Activated CD4-positive, alpha-beta memory T cell treated with anti-CD3 and anti-CD28 coated beads for 36 hours (primary cell): ENCODE data around the gene SLC22A6. TPM values are rescaled to one million over a fixed set of nuclear protein-coding genes. Genes with fewer than 3 reads are reported as not detected.
A peak's percentile ranks its signal among the peaks of the same experiment; 100 is the strongest.

Experiments used
- CTCF ChIA-PET: fragments of 350-600 bp; sonication (Branson Sonifier 250); formaldehyde crosslinking; loops from one replicate; lab custom pipeline; 2021; ENCODE audit warnings: antibody characterized with exemption, inconsistent platforms; lab: Charles Lee
- POLR2A ChIA-PET: fragments of 350-600 bp; sonication (Branson Sonifier 250); formaldehyde crosslinking; loops from one replicate; lab custom pipeline; 2021; ENCODE audit warnings: antibody characterized with exemption; lab: Charles Lee
- DNase-seq: peaks from one replicate; pipeline ENCODE4 v3.0.0-alpha.2; 2020
- H3K27ac Mint-ChIP-seq: one replicate; pipeline ENCODE4 v1.8.0; 2021; ENCODE audit warnings: mixed read lengths
- H3K27me3 Mint-ChIP-seq: one replicate; pipeline ENCODE4 v1.8.0; 2021; ENCODE audit warnings: mixed read lengths
- H3K36me3 Mint-ChIP-seq: one replicate; pipeline ENCODE4 v1.8.0; 2021; ENCODE audit warnings: mixed read lengths
- H3K4me1 Mint-ChIP-seq: one replicate; pipeline ENCODE4 v1.8.0; 2021; ENCODE audit warnings: low read depth, mixed read lengths
- H3K4me3 Mint-ChIP-seq: one replicate; pipeline ENCODE4 v1.8.0; 2021; ENCODE audit warnings: mild to moderate bottlenecking, mixed read lengths
- H3K9me3 Mint-ChIP-seq: one replicate; pipeline ENCODE4 v1.8.0; 2021; ENCODE audit warnings: mixed read lengths
- intact Hi-C: fragments of 100-400 bp; cut with micrococcal nuclease; formaldehyde crosslinking; loops from one replicate; pipeline ENCODE4 v1.15.1; 2023
- total RNA-seq, 2 experiments: library from RNA; stranded (reverse); gene quantifications; one replicate each; pipeline ENCODE4 v1.2.3, GENCODE V29; 2021

SLC22A6 gene
- total RNA-seq, 2 experiments from 2014 or later = not detected

DNA sequence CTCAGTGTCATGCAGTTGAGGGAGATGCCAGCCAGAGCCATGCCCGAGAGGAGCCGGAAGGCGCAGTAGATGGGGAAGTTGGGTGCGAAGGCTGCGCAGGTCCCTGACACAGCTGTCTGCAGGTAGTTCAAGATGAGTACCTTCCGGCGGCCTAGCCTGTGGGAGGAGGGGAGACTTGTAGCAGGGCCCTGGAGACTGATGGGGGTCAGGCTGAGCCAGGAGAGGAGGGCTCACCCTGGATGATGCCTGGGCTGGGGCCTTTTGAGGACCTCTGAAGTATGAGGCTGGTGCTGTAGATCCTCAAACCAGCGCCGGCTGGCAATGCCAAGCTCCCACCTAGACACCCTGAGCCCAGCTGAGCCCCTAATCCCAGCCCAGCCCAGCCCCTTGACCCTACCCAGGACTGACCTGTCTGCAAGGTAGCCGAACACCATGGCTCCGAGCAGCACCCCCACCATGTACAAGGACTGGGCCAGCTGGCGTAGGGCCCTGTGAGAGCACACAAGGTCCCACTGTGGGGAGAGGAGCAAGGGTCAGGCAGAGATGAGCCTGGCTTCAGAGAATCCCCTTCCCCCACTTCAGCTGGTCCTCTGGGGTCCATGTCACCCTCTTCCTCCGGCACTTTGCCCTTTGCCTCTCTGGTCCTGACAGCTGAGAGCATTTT, 1.1 kb downstream of the SLC22A6 start:
- POLR2A ChIA-PET = no interaction called here

GRCh38 chr11:62981743-62982142, 3.0 kb downstream of the SLC22A6 start:
- Mint-ChIP-seq H3K4me1 (no peaks in the 10 kb centered on the region), H3K27me3 (peaks cover 10% of the 10 kb centered on the region), H3K36me3 (no peaks in the 10 kb centered on the region), H3K4me3 (no peak overlapping the region), H3K9me3 (no peaks in the 10 kb centered on the region), H3K27ac (no peak overlapping the region)
- CTCF ChIA-PET = interaction anchor here (0.7 kb wide), 1 partner anchor 76 kb away, joined by 3 read pairs; no protein-coding TSS in a partner anchor
- no peak for DNase-seq
- POLR2A ChIA-PET = interaction anchor here (1.1 kb wide), 1 partner anchor 40 kb away, joined by 5 read pairs; no protein-coding TSS in a partner anchor
- intact Hi-C loops = no loop called here

More for the DNA sequence above, 1.1 kb downstream of the SLC22A6 start:
- Mint-ChIP-seq H3K27me3 (peaks cover 10% of the 10 kb centered on the region), H3K9me3 (no peaks in the 10 kb centered on the region), H3K4me3 (no peak overlapping the region), H3K4me1 (no peaks in the 10 kb centered on the region), H3K27ac (no peak overlapping the region), H3K36me3 (no peaks in the 10 kb centered on the region)
- intact Hi-C loops = no loop called here
- DNase-seq = no peak
- CTCF ChIA-PET = no interaction called here

DNA sequence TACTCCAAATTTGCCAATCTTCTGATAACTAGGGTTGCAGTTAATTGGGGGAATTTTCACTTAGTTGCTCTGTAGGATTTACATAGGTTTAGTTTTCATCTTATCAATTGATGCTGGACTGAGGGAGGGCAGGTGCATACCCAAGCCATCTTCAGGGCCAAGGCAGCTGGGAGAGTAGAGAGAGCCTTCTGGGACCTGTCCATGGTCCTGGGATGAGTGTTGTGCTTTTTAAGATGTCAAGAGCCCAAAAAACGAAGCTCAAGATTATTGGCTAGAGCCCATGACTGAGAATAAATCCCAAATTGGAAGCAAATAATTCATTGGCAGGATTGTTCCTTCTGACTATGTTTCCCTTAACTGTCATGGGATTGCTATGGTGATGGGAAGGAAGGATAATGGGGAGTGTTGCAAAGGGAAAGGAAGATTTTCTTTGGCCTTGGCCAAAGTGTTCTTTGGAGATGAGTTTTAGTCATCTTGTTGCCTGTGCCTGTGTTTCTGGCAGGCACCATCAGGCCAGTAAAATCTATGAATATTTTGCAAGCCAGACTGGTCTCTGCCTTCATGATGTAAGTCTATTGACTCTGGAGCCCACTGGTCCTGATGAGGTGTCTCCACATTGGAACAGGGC, 4.5 kb downstream of the SLC22A6 start:
- Mint-ChIP-seq H3K27ac (no peak overlapping the region), H3K9me3 (no peaks in the 10 kb centered on the region), H3K27me3 (peaks cover 10% of the 10 kb centered on the region), H3K4me1 (no peaks in the 10 kb centered on the region), H3K4me3 (no peak overlapping the region), H3K36me3 (no peaks in the 10 kb centered on the region)
- intact Hi-C loops = no loop called here
- ChIA-PET CTCF (interaction anchor here (1.6 kb wide), 1 partner anchor 74 kb away, joined by 3 read pairs; no protein-coding TSS in a partner anchor), POLR2A (no interaction called here)
- peak; percentile 13 for DNase-seq

- ChIA-PET POLR2A (no interaction called here), CTCF (interaction anchor here (0.7 to 5.7 kb wide), 8 partner anchors 12 to 421 kb away, joined by 3 to 95 read pairs (median 3); no protein-coding TSS in a partner anchor)
- DNase-seq = no peak
- peaks cover 9% of the 10 kb centered on the region for H3K27me3 Mint-ChIP-seq
- intact Hi-C loops = no loop called here
- no peaks in the 10 kb centered on the region for H3K4me1 Mint-ChIP-seq
- no peak overlapping the region for H3K4me3 Mint-ChIP-seq
- H3K9me3 Mint-ChIP-seq = no peaks in the 10 kb centered on the region
- no peak overlapping the region for H3K27ac Mint-ChIP-seq
- no peaks in the 10 kb centered on the region for H3K36me3 Mint-ChIP-seq
These were observed 8.7 kb downstream of the SLC22A6 start for GRCh38 chr11:62976109-62976508.

DNA sequence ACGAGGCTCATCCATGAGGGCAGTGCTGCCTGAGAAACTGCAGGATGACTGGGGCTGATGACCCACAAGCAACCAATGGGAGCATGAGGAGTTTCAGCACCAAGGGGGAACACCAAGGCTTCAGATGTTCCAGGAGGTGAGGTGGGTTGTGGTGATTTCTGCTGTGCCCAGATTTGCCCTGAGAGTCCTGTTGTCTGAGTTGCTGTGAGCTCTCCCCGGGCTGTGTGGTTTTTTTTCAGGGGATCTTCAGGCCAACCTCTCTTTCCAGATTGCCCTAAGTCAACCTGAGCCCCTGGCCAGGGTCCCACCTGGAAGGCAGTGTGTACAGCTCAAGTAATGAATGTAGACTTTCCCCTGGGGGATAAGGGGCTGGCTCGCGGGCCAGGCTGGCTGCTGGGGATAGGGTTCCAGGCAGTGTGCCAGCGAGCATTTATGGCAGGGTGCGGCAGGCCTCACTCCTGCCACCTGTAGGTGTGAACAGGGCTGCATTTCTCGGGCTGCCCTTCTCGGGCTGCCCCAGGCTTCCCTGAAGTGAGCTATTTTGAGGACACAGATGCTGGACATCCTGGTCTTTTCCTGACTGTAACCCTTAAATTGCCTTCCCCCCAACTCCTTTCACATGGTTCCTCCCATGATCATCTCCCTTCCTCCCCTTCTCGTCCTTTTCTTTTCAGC, 9.8 kb downstream of the SLC22A6 start:
- ChIA-PET CTCF (interaction anchor here (0.7 to 5.7 kb wide), 10 partner anchors 12 to 422 kb away, joined by 3 to 95 read pairs (median 3); no protein-coding TSS in a partner anchor), POLR2A (no interaction called here)
- Mint-ChIP-seq H3K9me3 (no peaks in the 10 kb centered on the region), H3K4me3 (no peak overlapping the region), H3K27me3 (peaks cover 10% of the 10 kb centered on the region), H3K4me1 (no peaks in the 10 kb centered on the region), H3K27ac (no peak overlapping the region), H3K36me3 (no peaks in the 10 kb centered on the region)
- intact Hi-C loops = loop anchor here (5.0 kb wide), 1 partner anchor 68 kb away; no protein-coding TSS in a partner anchor
- DNase-seq = peak; percentile 26

DNA sequence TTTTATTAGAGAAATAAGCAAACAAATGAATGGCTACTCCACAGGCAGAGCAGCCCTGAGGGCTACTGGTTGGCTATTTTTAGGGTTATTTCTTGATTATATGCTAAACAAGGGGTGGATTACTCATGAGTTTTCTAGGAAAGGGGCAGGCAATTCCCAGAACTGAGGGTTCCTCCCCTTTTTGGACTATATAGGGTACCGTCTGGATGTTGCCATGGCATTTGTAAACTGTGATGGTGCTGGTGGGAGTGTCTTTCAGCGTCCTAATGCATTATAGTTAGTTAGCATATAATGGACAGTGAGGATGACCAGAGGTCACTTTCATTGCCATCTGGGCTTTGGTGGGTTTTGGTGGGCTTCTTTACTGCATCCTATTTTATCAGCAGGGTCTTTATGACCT, 19.2 kb downstream of the SLC22A6 start:
- peaks cover 14% of the 10 kb centered on the region for H3K27me3 Mint-ChIP-seq
- POLR2A ChIA-PET = no interaction called here
- no peaks in the 10 kb centered on the region for H3K4me1 Mint-ChIP-seq
- no peaks in the 10 kb centered on the region for H3K9me3 Mint-ChIP-seq
- no peak for DNase-seq
- H3K36me3 Mint-ChIP-seq = no peaks in the 10 kb centered on the region
- H3K4me3 Mint-ChIP-seq = no peak overlapping the region
- intact Hi-C loops = no loop called here
- no peak overlapping the region for H3K27ac Mint-ChIP-seq
- CTCF ChIA-PET = no interaction called here

GRCh38 chr11:62962391-62962790, 22.4 kb downstream of the SLC22A6 start:
- no peaks in the 10 kb centered on the region for H3K36me3 Mint-ChIP-seq
- POLR2A ChIA-PET = no interaction called here
- CTCF ChIA-PET = interaction anchor here (0.9 to 1.0 kb wide), 2 partner anchors 13 to 15 kb away, joined by 3 to 5 read pairs; no protein-coding TSS in a partner anchor
- H3K4me1 Mint-ChIP-seq = no peaks in the 10 kb centered on the region
- no peak overlapping the region for H3K27ac Mint-ChIP-seq
- H3K9me3 Mint-ChIP-seq = no peaks in the 10 kb centered on the region
- intact Hi-C loops = no loop called here
- H3K4me3 Mint-ChIP-seq = no peak overlapping the region
- DNase-seq = no peak
- H3K27me3 Mint-ChIP-seq = peaks cover 16% of the 10 kb centered on the region

DNA sequence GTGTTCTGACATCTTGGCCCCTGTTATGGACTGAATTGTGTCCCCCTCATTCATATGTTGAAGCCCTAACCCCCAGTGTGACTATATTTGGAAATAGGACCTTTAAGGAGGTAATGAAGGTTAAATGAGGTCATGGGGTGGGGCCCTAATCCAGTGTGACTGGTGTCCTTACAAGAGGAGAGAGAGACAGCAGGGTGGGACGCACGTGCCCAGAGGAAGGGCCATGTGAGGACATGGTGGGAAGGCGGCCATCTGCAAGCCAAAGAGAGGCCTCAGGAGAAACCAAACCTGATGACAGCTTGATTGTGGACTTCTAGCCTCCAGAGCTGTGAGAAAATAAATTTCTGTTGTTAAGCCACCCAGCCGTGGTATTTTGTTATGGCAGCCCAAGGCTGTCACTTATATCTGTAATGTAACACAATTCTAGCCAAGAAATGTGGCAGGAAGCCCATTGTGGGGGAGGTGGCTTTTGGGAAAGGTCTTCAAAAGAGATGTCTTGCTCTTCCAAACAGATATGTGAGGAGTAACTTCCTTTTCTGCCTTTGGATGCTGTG, 23.7 kb downstream of the SLC22A6 start:
- ChIA-PET CTCF (no interaction called here), POLR2A (no interaction called here)
- intact Hi-C loops = no loop called here
- Mint-ChIP-seq H3K9me3 (no peaks in the 10 kb centered on the region), H3K27ac (no peak overlapping the region), H3K4me3 (no peak overlapping the region), H3K36me3 (no peaks in the 10 kb centered on the region), H3K4me1 (no peaks in the 10 kb centered on the region), H3K27me3 (peaks cover 16% of the 10 kb centered on the region)
- DNase-seq = no peak

- intact Hi-C loops = no loop called here
- Mint-ChIP-seq H3K27me3 (peaks cover 7% of the 10 kb centered on the region), H3K27ac (no peak overlapping the region), H3K9me3 (no peaks in the 10 kb centered on the region), H3K4me3 (no peak overlapping the region), H3K36me3 (no peaks in the 10 kb centered on the region), H3K4me1 (no peaks in the 10 kb centered on the region)
- CTCF ChIA-PET = no interaction called here
- DNase-seq = no peak
- POLR2A ChIA-PET = no interaction called here
These were observed 25.3 kb downstream of the SLC22A6 start for GRCh38 chr11:62959422-62959980.

DNA sequence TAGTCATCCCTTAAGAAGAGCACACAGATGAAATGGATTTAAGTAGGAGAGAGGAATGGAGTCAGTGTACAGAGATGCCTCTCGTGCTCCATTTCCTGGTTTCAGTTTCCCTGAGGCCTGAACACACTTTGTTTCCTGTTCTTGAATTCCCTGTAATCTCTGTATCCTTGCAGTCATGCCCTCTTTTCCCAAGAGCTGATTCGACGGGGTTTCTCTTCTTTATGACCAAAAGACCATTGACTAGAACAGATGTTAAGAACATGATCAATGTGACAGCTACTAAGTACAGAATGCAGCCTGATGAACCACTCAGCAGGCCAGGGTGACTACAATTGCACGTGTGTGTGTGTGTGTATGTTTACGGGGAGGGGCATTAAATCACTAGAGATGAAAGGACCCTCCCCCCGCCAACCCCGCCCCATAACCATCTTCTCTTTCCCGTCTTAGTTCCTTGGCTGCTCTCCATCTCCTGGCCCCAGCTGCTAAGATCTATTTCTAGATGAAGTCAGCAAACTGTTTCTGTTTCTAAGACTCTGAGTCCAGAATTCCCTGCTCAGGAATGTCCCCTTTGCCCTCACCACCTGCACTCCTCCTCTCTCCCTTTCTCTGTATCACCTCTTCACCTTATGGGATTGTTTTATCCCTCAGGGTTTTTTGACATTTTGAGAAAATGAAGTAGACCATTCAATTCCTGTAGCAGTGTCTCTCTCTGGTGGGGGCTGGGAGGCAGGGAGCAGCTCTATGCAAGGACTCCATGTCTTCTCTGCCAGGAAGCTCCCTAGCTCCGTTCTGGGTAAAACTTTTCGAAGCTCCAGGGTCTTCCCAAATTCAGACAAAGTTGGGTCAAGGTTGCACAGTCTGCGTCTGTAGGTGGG, 26.0 kb downstream of the SLC22A6 start:
- Mint-ChIP-seq H3K4me3 (no peak overlapping the region), H3K36me3 (no peaks in the 10 kb centered on the region), H3K27ac (no peak overlapping the region), H3K4me1 (no peaks in the 10 kb centered on the region), H3K9me3 (no peaks in the 10 kb centered on the region), H3K27me3 (peaks cover 5% of the 10 kb centered on the region)
- ChIA-PET POLR2A (no interaction called here), CTCF (no interaction called here)
- no peak for DNase-seq
- intact Hi-C loops = no loop called here

DNA sequence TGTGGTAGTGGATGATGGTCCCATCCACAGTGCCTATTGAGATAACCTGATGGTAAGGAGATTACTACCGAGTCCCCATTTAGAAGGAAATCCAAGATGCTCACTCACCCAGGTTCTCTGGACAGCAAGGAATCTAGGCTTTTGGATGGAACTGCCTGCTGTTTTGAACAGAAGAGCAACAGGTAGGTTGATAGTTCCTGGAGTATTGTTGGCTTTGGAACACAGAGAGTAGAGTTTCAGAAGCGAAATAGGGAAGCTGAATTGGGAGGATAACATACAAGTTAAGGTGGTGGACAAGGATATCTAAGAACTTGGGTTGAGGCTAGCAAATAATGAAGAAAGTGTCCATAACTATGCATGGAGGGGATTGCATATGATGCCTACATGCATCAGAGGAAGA, 27.6 kb downstream of the SLC22A6 start:
- Mint-ChIP-seq H3K36me3 (no peaks in the 10 kb centered on the region), H3K4me3 (no peak overlapping the region), H3K9me3 (no peaks in the 10 kb centered on the region), H3K27me3 (peaks cover 3% of the 10 kb centered on the region), H3K27ac (no peak overlapping the region), H3K4me1 (no peaks in the 10 kb centered on the region)
- CTCF ChIA-PET = no interaction called here
- POLR2A ChIA-PET = no interaction called here
- intact Hi-C loops = no loop called here
- no peak for DNase-seq
